HG03025 (cell line): ENCODE measurements around the gene SCGB3A1.

ENCODE experiments used
- ATAC-seq: cut with Tn5 transposase; IDR thresholded peaks from one replicate; pipeline ENCODE4 v1.9.1; 2021; ENCODE audit warnings: mild to moderate bottlenecking, moderate library complexity; ENCODE audit not compliant: unreplicated experiment, low FRiP score

The SCGB3A1 gene

DNA sequence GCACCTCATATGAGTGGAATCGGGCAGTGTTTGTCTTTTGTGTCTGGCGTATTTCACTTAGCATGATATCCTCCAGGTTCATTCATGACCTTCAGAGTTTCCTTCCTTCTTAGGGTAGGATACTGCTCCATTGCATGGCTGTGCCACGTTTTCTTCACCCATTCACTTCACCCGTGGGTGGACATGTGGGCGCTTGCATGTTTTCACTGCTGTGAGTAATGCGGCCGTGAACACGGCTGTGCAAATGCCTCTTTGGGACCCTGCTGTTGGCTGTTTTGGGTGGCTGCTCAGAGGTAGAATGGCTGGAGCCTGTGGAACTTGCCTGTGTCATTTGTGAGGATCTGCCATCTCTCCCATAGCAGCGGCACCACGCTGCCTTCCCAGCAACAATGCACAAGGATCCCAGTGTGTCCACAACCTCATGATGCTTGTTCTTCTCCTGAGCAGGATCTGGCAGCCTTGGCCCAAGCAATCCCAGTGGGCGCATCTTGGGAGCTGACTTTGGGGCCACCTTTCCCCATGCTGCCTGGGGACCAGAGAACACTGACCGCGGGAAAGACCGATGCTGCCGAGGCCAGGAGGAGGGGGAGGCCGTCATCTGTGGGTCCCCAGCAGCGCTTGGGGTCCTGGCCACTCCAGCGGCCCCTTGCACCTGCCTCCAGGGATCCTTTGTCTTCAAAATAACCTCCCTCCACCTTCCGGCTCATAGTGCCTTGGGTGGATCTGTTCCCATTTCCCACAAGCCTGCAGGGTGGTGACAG is 2.3 kb upstream of the SCGB3A1 start:
- no peak for ATAC-seq

- ATAC-seq, result no peak
Measured at GRCh38 chr5:180592176-180592575, 877 bp upstream of the SCGB3A1 start.

GRCh38 chr5:180590543-180591310 is 572 bp downstream of the SCGB3A1 start:
- ATAC-seq, result no peak

DNA sequence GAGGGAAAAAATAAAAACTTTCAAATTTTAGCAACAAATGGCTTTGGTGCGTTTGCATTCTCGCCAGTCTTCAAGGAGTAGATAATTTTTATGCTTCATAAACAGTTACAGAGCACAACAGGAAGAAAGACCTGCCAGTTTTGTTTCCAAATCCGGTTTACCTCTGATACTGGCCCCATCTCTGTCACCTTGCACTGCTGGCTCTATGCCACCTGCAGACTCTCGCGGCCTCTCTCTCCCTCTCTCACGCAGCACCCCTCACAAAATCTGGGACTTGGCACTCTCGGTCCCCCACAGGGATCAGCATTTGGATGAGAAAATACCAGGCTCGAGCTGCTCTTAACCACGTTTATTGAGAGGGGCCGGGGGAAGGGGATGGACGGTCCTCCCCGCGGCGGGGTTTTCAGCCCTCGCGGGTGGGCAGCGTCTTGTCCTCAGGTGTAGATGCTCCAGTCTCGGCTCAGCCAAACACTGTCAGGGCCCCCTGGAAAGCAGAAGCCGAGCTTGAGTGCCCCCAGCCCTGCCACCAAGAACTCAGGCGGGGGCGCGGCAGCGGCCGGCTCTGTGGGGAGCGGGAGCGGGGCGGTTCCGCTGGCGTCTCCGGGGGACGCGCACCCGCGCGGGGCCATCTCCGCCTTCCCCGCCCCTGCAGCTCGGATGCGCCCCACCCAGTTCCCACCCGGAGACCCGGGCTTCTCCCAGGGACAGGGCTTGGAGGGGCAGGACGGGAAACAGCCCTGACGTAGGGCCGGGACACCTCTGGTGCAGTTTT is 1.3 kb downstream of the SCGB3A1 start:
- ATAC-seq, result no peak

DNA sequence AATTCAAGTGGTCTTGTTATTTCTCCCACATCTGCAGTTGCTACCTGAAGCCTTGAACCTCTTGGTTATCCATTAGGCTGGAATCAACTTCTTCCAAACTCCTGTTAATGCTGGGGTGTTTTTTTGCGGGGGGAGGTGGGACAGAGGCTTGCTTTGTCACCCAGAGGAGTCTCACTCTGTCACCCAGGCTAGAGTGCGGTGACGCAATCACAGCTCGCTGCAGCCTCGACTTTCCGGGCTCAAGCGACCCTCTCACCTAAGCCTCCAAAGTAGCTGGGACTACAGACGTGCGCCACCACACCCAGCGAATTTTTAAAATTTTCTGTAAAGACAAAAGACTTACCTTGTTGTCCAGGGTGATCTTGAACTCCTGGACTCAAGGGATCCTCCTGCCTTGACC is 4.4 kb downstream of the SCGB3A1 start:
- no peak for ATAC-seq

- no peak for ATAC-seq
Measured at GRCh38 chr5:180586204-180586603, 5.1 kb downstream of the SCGB3A1 start.

DNA sequence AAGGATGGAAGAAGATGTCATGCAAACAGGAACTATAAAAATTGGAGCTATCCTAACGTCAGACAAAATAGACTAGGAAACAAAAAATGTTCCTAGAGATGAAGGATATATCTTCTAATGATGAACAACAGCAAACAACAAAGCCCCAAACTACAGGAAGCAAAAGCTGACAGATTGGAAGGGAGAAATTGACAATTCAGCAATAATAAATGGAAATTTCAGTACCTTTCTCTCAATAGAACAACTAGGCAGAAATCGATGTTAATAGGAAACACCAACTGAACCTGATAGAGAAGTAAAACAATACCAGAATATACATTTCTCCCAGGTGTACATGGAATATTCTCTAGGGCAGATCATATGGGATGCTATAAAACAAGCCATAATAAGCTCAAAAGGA is 7.6 kb downstream of the SCGB3A1 start:
- ATAC-seq, result no peak

- no peak for ATAC-seq
Measured at GRCh38 chr5:180580681-180581080, 10.6 kb downstream of the SCGB3A1 start.

DNA sequence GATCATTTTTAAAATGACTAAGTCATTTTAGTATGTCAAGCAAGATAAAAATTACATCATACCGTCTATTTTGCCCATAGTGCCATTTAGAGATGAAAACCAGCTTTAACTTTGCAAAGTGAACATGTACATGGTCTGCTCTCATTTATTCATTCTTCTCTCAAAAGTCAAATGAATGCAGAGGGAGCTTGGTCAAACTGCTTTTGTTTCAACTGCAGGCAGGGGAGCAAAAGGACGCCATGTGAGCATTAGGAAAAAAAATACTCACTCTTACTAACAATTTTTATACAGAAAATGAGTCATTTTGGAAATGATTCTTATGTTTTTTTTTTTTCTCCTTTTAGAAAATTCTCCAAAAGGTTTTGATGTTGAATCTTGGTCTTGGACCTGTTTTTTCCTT is 15.7 kb downstream of the SCGB3A1 start:
- ATAC-seq, result no peak

DNA sequence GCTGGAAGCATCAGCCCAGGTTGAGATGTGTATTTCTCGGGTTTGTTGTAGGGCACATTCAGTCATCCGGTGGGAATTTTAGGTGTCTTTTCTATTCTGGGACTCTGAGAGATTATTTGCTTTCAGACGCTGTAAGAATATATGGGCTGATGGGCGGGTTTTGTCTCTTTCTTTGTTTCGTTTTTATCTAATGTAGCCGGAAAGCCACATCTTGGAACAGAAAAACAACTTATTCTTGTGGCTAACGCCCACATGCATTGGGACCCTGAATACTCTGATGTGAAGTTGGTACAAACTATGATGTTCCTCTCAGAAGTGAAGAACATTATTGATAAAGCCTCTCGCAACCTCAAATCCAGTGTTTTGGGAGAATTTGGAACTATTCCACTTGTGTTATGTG is 22.4 kb downstream of the SCGB3A1 start:
- no peak for ATAC-seq

DNA sequence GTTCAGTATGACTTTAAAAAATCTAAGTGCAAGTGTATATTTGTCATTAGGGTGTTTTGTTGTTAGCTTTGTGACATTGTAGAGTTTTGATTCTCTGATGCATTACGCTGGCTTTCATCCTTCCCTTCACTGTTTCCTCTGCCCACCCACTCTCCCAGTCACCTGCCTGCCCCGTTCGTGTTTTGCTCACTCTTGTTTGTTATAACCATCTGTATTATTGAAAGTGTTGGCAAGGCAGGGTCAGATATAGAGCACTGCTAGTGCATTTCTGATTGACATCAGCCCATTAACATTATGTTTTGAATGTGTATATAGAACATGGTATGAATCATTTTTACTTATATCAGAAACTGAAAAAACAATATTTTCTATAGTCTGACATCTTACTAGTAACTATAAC is 27.3 kb downstream of the SCGB3A1 start:
- no peak for ATAC-seq

- ATAC-seq, result no peak
Measured at GRCh38 chr5:180558232-180558631, 33.1 kb downstream of the SCGB3A1 start.

GRCh38 chr5:180557217-180557809 is 34.0 kb downstream of the SCGB3A1 start:
- no peak for ATAC-seq

- ATAC-seq, result no peak
Measured at GRCh38 chr5:180555168-180555921, 36.0 kb downstream of the SCGB3A1 start.

GRCh38 chr5:180553530-180553929 is 37.8 kb downstream of the SCGB3A1 start:
- ATAC-seq, result no peak

DNA sequence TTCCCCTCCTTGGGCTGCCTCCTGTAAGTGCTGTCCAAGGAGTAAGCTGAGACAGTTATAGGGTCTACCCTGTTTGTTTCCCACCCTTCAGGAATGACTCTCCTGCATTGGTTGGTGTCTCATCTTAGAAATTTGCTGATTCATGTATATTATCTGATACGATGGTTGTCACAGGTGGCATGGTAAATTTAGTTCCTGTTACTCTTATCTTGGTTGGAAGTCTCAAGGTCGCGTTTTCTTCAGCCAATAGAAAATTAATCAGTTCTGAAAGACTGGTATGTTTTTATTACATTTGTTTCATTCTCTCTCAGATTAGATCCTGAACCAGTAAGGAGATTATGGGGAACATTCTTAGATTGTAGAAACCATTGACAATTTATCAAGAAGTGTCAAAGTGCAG is 42.7 kb downstream of the SCGB3A1 start:
- ATAC-seq, result no peak

DNA sequence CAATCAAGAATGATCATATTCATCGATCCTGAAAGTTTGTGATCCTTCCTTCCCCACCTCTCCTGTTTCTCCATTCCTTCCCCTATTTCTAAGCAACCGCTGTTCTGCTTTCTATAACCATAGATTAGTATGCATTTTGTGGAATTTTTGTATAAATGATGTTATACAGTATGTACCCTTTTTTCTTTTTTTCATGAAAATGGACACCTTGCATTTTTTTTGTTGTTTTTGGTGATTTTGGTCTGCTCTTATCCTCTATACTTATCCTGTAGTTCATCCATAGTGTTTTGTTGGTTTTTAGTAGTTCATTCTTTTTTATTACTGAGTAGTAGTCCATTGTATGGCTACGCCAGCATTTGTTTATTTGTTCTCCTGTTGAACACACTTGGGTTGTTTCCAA is 46.1 kb downstream of the SCGB3A1 start:
- no peak for ATAC-seq

GRCh38 chr5:180541710-180542109 is 49.6 kb downstream of the SCGB3A1 start:
- ATAC-seq, result no peak
